Measurements from ENCODE around the gene DOCK10. TPM values are rescaled to one million over a fixed set of nuclear protein-coding genes. Genes with fewer than 3 reads are reported as not detected.

Gene DOCK10
- total RNA-seq, 1 experiment from 2014 or later, result 5.8 TPM

DNA sequence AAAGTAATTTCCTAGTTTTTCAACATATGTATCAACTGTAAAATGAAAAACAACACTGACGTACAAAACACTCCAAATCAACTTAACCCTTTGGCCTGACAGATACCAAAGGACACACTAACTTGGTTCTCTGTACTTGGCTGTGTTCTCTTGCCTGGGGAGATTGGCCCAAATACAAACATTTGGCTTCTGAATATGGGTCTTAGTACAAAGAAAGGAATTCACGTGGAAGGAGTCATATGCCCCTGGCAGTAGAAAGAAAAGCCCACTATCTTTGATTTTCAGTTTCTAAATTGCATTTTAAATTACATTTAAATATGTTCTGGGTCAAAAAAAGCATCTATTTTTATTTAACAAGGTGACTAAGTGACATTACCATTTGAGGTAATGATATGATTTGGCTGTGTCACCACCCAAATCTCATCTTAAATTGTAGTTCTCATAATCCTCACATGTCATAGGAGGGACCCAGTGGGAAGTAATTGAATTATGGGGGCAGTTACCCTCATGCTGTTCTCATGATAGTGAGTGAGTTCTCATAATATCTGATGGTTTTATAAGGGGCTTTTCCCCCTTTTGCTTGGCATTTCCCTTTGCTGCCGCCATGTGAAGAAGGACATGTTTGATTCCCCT is 172.6 kb downstream of the DOCK10 start:
- no peak for ATAC-seq
- POLR2A ChIA-PET, result no interaction called here
- no TSS peak for BruUV-seq (replicated peaks)
- Histone ChIP-seq H3K27me3 (ENCODE audit: control insufficient read depth, insufficient read depth, low read length) (no peaks in the 10 kb centered on the region), H3K4me1 (ENCODE audit: control insufficient read depth, insufficient read depth, low read length) (no peaks in the 10 kb centered on the region), H3K4me3 (ENCODE audit: low read depth in 2 of 2, low read length in 2 of 2) (no peak overlapping the region), H3K27ac (ENCODE audit: low read length) (no peak overlapping the region), H3K9me3 (ENCODE audit: control insufficient read depth, insufficient read depth, low read depth, low read length) (no peaks in the 10 kb centered on the region), H3K36me3 (ENCODE audit: control insufficient read depth, insufficient read depth, low read length) (no peaks in the 10 kb centered on the region)
- in situ Hi-C loops (cut with HindIII; ENCODE audit: low pct_unique_long_range_greater_than_20kb, low sequenced_read_pairs), result no loop called here
- CTCF ChIA-PET, result no interaction called here
- intact Hi-C loops (cut with micrococcal nuclease; ENCODE audit: unreplicated experiment), result no loop called here
- no peak for DNase-seq (ENCODE audit: low read depth, low spot score)
- TF ChIP-seq, protein P1, sequence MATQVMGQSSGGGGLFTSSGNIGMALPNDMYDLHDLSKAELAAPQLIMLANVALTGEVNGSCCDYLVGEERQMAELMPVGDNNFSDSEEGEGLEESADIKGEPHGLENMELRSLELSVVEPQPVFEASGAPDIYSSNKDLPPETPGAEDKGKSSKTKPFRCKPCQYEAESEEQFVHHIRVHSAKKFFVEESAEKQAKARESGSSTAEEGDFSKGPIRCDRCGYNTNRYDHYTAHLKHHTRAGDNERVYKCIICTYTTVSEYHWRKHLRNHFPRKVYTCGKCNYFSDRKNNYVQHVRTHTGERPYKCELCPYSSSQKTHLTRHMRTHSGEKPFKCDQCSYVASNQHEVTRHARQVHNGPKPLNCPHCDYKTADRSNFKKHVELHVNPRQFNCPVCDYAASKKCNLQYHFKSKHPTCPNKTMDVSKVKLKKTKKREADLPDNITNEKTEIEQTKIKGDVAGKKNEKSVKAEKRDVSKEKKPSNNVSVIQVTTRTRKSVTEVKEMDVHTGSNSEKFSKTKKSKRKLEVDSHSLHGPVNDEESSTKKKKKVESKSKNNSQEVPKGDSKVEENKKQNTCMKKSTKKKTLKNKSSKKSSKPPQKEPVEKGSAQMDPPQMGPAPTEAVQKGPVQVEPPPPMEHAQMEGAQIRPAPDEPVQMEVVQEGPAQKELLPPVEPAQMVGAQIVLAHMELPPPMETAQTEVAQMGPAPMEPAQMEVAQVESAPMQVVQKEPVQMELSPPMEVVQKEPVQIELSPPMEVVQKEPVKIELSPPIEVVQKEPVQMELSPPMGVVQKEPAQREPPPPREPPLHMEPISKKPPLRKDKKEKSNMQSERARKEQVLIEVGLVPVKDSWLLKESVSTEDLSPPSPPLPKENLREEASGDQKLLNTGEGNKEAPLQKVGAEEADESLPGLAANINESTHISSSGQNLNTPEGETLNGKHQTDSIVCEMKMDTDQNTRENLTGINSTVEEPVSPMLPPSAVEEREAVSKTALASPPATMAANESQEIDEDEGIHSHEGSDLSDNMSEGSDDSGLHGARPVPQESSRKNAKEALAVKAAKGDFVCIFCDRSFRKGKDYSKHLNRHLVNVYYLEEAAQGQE (IDR thresholded peaks at IDR 0.05; ENCODE audit: insufficient read depth in 1 of 2, low read depth in 2 of 2, low read length in 1 of 2), result no peak
- no peak for TF ChIP-seq POLR2AphosphoS5 (IDR thresholded peaks at IDR 0.05; ENCODE audit: low read depth, low read length)
- no peak for TF ChIP-seq TCF7L2 (IDR thresholded peaks at IDR 0.05; ENCODE audit: low read depth, low read length)
- TF ChIP-seq SIN3A (IDR thresholded peaks at IDR 0.05; ENCODE audit: borderline replicate concordance, insufficient read depth, low read depth, low read length), result no peak
- TF ChIP-seq, protein P2, sequence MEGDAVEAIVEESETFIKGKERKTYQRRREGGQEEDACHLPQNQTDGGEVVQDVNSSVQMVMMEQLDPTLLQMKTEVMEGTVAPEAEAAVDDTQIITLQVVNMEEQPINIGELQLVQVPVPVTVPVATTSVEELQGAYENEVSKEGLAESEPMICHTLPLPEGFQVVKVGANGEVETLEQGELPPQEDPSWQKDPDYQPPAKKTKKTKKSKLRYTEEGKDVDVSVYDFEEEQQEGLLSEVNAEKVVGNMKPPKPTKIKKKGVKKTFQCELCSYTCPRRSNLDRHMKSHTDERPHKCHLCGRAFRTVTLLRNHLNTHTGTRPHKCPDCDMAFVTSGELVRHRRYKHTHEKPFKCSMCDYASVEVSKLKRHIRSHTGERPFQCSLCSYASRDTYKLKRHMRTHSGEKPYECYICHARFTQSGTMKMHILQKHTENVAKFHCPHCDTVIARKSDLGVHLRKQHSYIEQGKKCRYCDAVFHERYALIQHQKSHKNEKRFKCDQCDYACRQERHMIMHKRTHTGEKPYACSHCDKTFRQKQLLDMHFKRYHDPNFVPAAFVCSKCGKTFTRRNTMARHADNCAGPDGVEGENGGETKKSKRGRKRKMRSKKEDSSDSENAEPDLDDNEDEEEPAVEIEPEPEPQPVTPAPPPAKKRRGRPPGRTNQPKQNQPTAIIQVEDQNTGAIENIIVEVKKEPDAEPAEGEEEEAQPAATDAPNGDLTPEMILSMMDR (IDR thresholded peaks at IDR 0.05), result no peak

DNA sequence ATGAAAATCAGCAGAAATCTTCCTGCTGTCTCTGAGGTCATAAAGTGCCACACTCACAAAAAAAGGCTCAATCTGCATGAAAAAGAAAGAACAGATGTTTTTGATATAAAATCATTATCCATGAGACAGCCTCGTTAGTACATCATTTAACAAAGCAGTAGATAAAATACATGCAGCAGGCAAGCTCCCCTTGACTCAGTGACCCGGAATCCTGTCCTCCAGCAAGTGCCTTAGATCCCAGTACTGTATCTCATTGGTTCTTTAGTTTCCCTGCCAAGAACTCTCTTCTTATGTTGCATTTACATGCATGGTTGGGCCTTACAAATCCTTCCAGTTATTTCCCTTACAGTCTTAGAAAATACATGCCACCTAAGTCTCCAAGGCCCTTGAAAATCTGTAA is 177.3 kb downstream of the DOCK10 start:
- no peak overlapping the region for H3K27ac ChIP-seq (ENCODE audit: low read length)
- no TSS peak for BruUV-seq (replicated peaks)

More for the DNA sequence above, 177.3 kb downstream of the DOCK10 start:
- DNase-seq (ENCODE audit: low read depth, low spot score), result no peak
- Histone ChIP-seq H3K27me3 (ENCODE audit: control insufficient read depth, insufficient read depth, low read length) (no peaks in the 10 kb centered on the region), H3K9me3 (ENCODE audit: control insufficient read depth, insufficient read depth, low read depth, low read length) (no peaks in the 10 kb centered on the region), H3K36me3 (ENCODE audit: control insufficient read depth, insufficient read depth, low read length) (no peaks in the 10 kb centered on the region), H3K4me1 (ENCODE audit: control insufficient read depth, insufficient read depth, low read length) (no peaks in the 10 kb centered on the region), H3K4me3 (ENCODE audit: low read depth in 2 of 2, low read length in 2 of 2) (no peak overlapping the region)
- ChIA-PET POLR2A (no interaction called here), CTCF (no interaction called here)
- in situ Hi-C loops (cut with HindIII; ENCODE audit: low pct_unique_long_range_greater_than_20kb, low sequenced_read_pairs) (no loop called here), intact Hi-C loops (cut with micrococcal nuclease; ENCODE audit: unreplicated experiment) (no loop called here)
- no peak for ATAC-seq
- no peak for TF ChIP-seq SIN3A (IDR thresholded peaks at IDR 0.05; ENCODE audit: borderline replicate concordance, insufficient read depth, low read depth, low read length)
- TF ChIP-seq, protein P1 (IDR thresholded peaks at IDR 0.05; ENCODE audit: insufficient read depth in 1 of 2, low read depth in 2 of 2, low read length in 1 of 2), result no peak
- TF ChIP-seq, protein P2 (IDR thresholded peaks at IDR 0.05), result no peak
- no peak for TF ChIP-seq POLR2AphosphoS5 (IDR thresholded peaks at IDR 0.05; ENCODE audit: low read depth, low read length)
- no peak for TF ChIP-seq TCF7L2 (IDR thresholded peaks at IDR 0.05; ENCODE audit: low read depth, low read length)

Data from Panc1 (cell line).